LNCAP (cell line): ENCODE measurements around the gene TNN.

Experiments used
- TF ChIP-seq, protein P1 (sequence below): fragments of 450-650 bp; IDR thresholded peaks from 2 replicates; pipeline ENCODE4 v1.5.1; 2017; ENCODE audit warnings: mild to moderate bottlenecking

Gene TNN

DNA sequence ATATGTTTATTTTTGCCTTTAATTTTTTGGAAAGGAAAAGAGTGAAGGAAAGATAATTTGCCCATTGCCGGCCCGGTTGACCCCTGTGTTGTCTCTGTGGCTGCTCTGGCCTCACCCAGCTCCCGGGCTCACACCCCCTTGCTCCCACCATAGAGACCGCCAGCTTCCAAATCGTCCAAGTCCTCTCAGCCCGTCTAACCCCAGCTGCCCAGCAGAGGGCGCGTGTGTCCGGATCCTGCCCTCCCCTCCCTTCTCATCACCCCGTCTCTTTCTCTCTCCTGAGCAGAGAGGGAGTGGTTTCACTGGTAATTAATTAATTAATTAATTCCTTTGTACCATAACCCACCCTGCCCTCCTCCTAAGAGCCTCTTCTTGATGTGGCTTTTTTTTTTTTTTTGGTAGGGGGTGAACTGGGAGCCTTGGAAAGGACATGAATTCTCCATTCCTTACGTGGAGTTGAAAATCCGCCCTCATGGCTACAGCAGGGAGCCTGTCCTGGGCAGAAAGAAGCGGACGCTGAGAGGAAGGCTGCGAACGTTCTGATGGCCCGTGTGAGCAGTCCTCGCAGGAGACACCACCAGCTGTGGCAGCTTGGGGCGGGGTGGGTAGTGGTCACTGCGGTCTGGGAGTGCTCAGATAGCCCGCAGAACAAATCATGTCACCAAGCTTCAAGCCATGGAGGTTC lies 79.0 kb downstream of the TNN start:
- TF ChIP-seq, protein P1, sequence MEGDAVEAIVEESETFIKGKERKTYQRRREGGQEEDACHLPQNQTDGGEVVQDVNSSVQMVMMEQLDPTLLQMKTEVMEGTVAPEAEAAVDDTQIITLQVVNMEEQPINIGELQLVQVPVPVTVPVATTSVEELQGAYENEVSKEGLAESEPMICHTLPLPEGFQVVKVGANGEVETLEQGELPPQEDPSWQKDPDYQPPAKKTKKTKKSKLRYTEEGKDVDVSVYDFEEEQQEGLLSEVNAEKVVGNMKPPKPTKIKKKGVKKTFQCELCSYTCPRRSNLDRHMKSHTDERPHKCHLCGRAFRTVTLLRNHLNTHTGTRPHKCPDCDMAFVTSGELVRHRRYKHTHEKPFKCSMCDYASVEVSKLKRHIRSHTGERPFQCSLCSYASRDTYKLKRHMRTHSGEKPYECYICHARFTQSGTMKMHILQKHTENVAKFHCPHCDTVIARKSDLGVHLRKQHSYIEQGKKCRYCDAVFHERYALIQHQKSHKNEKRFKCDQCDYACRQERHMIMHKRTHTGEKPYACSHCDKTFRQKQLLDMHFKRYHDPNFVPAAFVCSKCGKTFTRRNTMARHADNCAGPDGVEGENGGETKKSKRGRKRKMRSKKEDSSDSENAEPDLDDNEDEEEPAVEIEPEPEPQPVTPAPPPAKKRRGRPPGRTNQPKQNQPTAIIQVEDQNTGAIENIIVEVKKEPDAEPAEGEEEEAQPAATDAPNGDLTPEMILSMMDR: peak; percentile 99

DNA sequence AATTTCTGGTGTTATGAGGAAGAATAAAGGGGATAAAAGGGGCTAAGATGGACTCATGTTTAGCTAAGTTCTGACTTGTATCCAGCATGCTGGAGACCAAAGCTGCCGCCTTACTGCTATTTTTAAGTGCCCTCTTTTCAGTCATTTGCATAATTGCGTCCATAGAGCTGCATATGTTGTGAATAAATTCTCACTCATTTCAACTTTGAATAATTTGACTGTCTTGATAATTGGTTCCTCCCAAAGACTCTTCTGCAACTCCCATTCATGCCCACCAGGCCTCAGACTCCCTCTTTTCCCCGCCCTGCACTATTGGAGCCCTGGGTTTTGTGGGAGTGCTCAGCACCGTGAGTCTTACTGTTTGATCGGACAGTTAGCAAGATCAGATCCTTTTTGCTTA lies 79.9 kb downstream of the TNN start:
- TF ChIP-seq, protein P1: no peak

- TF ChIP-seq, protein P1: no peak
Observed at GRCh38 chr1:175148068-175148467, 80.4 kb downstream of the TNN start.

GRCh38 chr1:175150596-175151319 lies 83.1 kb downstream of the TNN start:
- TF ChIP-seq, protein P1: no peak

GRCh38 chr1:175152006-175152652 lies 84.5 kb downstream of the TNN start:
- TF ChIP-seq, protein P1: peak; percentile 96

DNA sequence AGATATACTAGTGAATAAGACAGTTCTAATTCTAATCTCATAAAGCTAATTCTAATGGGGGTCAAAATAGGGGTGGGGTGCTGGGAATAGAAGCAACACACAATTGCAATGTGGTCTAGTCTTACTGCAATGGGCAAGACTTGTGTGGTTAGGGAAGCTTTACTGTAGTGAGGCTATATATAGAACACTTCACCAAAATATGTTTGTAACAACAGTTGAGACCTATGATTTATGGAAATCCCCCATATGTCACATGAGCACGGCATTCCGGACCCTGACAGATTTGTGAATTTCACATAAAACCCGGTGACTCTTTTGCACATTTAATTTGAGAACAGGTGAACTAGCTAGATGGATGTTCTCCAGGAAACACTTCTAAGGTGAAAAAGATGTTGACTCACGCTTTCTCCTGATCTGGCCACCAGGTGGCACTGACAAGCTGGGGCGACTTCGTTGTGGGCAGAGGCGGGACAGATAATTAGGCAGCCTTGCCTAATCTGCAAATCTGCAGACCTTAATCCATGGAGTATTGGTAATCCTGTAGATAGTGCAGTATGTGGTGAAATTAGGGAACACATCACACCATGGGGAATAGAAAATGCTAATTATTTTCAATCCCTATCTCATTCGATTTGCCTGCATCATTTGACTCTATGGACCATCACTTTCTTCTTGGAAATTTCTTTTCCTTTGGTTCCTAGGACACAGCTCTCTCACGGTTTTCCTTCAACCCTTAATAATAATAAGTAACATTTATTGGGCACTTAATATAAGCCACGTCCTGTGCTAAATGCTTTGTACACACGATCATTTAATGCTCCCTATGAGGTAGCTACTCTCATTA lies 87.2 kb downstream of the TNN start:
- TF ChIP-seq, protein P1: peak; percentile 96

GRCh38 chr1:175155473-175155856 lies 87.8 kb downstream of the TNN start:
- TF ChIP-seq, protein P1: no peak
